Activated gamma-delta T cell treated with anti-CD3 and anti-CD28 coated beads, Interleukin-2, amount 50 U/mL, for 16 hours (primary cell): ENCODE measurements around the gene RAD9B.
"Not testable (repeated sequence)": the region's sequence is repeated elsewhere in the genome, so short reads cannot be mapped to it uniquely, and the experiment has no call there.

Source experiments
- DNase-seq: peaks from one replicate; pipeline ENCODE4 v3.0.0-alpha.2; 2020; ENCODE audit warnings: low read depth

RAD9B gene

DNA sequence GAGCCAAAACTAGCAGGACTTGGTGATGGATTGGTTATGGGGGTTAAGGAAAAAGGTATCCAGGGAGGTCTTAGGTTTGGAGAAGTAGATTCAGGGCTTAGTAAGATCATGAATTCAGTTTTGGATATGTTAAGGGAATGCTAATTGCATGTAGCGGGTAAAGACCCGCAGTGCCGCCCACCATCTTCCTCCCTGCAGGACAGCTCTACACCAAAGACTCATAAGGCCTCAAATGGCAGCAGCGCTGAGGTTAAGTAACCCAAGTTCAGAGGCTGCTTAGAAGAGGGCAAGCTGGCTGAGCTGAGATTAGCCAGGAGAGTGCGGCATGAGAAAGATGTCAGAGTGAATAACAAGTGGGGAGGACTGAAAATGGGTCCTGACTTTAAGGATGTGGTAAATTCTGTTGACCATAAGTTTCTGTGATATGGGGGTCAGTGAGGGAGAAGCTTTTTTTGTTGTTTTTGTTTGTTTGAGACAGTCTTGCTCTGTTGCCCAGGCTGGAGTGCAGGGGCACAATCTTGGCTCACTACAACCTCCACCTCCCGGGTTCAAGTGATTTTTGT, 26.2 kb downstream of the RAD9B start:
- no peak for DNase-seq

DNA sequence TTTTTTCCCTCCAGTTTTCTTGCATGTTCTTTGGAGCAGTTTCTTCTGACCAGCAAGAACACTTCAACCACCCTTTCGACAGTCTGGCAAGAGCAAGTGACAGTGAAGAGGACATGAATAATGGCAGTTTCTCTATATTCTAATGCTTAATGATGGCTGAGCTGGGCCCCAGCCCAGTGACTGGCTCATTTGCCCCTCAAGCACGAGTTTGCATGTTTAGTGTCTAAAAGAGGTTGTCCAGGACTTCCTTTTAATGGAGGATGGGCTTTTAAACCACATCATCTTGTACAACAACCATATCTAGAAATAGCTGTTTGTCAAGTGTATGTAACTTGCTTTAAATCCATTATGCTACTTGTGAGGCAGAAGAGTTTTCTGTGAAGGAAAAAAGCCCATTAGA, 28.4 kb downstream of the RAD9B start:
- DNase-seq = no peak

DNA sequence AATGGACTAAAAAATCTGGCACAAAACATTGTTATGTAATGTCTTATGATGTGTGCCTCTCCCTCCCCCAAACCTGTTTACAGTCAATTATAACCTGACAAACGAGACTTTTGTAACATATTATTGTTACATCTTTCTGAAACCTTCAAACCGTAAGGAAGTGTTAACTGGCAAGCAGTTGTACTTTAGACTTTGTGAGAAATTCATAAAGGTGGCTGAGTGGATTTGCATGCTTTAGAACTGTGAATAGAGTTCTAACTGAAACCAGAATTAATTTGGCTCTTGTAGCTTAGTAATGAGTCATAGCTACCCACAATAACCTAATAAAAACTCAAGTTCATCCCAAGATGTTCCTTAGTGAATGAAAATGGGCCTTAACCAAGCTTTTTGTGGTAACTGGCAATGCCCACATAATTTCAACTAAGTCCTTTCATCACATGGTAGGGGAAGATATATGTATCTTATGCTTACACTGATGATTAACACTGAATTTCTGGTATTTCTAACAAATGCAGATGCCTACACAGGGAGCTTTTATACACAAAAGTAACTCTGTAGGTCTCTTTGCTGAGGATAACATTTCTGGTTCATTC, 29.7 kb downstream of the RAD9B start:
- no peak for DNase-seq

DNA sequence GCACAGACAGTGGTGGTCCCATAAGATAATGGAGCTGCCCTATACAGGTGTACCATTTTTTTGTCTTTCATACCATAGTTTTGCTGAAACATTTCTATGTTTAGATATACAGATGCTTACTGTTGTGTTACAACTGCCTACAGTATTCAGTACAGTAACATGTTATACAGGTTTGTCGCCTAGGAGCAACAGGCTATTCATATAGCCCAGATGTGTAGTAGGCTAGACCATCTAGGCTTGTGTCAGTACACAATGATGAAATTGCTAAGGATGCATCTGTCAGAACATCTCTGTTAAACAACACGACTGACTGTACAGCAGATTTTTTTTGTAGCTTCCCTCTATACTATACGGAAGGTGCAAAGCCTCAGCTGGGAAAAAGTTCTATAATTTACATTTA, 30.5 kb downstream of the RAD9B start:
- no peak for DNase-seq

DNA sequence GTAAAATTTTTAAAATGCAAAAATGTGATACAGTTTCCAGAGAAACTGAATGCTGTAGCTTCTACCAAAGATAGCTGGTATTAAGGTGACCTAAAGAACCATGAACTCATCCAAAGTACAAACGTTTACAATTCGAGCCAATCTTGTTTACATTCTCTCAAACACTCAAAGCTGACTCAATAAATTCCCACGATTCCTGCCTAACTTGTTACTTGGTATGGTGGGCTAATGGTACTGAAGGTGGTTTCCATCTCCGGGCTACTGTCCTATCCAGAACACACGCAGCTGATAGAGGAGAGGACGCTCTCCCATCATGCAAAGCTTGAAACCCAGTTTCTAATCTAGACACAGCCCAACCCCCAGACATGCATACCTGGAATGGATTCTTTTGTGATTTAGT, 31.5 kb downstream of the RAD9B start:
- no peak for DNase-seq

DNA sequence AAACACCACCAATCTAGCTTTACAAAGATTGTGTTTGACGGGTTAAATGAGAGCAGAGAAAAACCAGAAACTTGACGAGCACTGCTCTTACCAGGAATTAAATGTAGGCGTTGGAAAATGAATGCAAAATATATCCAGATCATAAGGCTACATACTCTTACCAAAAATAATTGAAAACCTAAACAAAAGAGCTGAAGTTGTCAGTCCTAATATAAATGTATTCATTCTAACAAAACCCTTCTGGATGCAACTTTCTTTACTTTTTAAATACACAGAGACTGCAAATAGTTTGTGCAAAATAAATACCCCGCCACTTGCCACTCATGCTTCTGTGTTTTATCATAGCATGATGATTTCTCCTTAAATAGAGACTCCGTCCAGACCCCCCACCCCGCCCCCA, 32.7 kb downstream of the RAD9B start:
- DNase-seq = no peak

DNA sequence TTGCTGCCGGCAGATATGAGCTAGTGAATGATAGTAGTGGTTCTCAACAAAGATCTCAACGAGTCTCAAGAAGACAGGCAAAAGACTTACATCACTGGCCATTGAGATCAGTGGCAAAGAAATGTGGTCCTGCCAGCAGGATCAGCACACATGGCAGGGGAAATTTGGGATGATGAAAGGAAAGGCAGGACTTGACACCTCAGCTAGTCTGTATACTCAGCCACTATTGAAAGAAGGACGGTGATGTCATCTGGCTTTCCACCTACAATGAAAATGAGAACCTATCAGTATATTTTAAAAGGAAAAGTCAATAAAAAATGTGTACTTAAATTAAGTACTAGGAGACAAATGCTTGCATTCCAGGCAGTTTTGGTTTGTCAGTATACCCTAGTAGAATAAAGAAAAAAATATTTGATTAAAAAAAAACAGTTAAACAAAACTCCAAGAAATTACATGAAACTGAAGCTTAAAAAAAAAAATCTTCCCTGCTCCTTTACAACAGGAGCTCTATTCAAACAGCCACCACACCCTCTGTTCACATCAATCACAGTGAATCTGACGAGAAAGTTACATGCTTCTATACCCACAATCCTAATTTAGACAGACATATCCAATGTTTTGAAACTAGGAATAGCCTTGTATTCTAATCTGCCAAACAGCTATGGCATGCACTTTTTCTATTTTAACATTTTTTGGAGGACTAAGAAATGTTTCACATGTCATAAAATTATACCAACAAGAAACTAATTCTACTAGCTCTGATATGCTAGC, 34.9 kb downstream of the RAD9B start:
- no peak for DNase-seq

DNA sequence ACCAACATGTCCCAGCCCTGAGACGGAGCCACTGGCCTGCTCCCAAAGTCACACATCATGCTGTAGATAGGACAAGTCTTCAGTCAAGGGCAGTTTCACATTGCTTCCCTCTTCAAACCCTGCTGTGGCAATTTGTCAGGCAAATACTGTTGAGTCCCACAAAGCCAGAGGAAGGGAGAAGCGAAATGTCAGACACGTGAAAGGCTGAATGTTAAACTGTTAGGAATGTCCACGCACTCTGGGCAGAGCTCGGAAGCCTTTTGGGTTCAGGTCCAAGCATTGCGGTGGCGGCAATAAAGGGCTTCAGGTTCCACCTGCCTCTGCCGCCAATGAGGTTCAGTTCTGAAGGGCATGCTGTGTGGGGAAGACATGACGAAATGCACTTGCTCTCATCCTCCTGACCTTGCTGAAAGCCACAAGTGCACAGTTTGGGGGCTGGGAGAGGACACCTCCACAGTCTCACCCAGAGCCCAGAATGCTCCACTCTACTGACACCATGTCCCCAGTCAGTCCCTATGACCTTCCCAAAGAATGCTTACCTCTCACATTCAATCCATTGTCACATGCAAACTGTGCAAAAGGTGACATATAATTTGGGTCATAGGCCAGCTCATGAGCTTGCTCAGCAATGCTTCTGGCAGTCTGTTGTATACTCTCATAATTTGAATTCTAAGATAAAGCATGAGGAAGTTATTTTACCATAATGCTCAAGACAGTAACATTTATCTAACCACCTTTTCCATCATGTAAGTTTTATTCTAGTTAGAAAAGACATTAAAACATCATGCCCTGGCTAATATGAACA, 35.7 kb downstream of the RAD9B start:
- DNase-seq = no peak

DNA sequence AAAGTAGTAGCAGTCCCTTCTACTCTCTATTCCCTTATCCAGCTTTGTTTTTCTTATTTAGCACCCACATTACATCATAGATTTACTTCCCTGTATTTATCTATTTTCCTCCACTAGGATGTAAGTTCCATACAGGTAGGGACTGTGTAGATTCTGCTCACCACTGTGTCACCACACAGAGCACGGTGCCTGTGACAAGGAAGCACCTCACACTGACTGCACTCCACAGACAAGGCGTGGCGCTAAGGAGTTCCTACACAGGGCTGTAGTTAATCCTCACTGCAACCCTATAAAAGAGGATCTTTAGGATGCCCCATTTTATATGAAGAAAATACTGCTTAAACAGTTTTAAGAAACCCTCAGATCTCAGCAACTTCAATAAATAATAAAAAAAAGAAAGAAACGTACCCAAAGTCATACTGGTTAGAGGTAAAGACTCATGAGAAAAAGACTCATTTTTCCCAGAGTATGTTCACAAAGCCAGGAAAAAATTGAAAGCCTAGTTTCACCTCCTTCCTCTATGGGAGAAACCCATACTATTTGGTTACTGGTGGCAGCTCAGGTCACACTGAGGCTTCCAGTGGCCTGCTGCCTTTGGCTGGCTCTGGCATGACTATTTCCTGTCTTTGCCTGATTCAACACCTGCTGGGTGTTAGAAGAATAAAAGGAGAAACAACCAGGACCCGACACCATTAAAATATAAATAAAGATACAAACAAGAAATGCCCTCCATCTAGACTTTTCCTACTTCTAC, 36.9 kb downstream of the RAD9B start:
- no peak for DNase-seq

DNA sequence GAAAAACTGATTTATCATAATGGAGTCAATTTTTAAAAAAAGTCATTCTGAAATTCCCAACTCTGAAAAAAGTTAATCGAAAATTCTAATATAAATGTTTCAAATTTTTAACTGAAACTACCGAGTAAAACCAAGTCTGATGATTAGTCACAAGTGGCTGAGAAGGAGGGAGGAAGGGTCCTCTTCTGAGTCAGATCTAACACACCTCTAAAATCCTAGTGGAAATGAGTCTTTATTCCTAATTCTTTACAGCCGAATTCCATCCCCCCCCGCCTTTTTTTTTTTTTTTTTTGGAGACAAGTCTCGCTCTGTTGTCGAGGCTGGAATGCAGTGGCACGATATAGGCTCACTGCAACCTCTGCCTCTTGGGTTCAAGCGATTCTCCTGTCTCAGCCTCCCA, 37.9 kb downstream of the RAD9B start:
- DNase-seq = no peak

DNA sequence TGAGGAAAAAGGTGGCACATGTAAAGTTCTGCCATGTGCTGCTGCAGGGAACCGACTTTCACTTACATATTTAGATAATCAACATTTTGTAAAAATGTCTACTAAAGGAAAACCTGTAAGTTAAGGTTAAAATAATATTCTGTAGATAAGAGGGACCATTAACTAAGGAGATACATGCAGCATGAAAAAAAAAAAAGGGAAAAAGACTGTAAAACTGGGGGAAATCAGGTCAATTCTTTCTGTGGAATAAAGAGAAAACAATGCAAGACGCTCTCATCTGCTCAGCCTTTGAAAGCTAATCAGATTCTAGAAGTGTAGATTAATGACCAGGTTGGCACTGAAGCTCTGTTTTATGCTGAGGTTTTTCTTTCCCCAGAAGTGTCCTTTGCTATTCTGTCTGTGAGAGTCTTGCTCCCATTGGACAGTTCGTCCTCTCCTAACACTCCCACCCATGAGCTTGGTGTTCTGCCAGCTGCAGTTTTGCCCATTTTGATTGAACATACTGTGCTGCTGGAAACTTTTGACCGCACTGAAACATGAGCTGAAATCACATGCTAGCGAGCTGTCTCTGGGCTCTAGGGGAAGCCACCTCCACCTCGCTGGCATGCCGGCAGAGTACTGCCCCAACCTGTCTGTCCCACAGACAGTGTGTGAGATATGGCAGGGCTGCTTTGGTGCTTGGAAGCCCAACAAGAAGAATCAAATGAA, 41.3 kb downstream of the RAD9B start:
- DNase-seq = no peak

DNA sequence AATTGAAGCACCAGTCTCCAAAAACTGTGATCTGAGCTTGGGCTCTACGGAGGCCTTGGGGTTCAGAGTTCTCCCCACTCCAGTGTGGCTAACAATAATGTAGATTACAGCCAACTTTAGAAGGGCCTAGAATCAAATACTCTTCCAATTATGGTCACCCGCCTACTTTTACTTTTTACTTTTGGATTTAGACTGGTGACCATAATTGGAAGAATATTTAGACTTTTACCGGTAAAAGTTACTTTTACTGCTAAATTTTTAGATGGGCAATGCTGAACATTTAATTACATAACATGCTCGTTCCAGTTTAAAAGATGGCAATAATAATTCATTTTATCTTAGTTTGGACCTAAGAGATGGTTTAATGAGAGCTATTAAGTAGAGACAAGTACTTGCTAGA, 41.8 kb downstream of the RAD9B start:
- DNase-seq = no peak

DNA sequence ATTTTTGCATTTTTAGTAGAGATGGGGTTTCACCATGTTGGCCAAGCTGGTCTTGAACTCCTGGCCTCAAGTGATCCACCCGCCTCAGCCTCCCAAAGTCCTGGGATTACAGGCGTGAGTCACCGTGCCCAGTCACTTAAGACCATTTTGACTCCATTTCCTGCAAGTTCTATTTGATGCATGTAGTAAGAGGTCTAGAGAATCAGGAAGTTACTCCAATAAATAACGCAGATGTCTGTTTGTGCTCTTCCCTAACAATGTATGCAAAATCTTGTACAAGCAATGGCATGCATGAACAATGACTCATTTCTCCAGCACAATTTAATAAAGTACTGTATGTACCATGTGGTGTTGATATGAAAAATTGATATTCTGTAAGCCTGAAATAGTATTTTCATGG, 43.1 kb downstream of the RAD9B start:
- not testable (repeated sequence) for DNase-seq

DNA sequence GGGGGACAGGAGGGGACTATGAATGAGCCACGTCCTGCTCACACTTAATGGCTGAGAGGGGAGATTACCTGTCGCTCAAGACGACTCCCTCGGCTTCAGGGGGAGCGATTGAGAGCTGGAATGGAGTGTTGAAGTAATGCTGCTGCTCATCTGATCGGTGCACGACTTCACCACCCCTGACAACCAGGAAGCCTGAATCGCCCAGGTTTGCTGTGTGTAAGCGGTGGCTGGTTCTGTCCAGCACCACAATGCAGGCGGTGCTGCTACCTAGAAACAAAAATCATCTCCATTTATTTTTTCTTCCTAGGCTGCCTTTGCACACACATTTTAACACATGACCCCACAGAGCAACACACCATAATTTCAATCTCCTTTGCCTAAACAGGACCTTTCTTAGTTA, 43.7 kb downstream of the RAD9B start:
- no peak for DNase-seq

DNA sequence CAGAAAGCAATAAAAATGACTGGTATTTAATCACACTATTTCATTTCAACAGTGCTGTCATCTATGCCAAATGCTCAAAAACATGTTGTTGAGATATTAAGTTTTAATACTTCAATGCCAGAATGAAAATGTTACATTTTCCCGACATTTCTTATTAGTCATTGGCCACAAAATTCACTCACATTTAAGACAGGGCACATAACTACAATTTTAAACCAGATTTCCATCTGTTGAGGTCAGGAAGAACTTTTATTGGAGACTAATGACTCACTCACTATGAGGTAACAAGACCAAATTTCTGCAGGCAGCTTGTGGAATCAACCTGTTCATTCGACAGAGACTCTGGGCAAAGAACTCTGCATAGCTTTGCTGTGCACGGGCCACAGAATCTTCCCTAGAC, 44.2 kb downstream of the RAD9B start:
- DNase-seq = no peak

DNA sequence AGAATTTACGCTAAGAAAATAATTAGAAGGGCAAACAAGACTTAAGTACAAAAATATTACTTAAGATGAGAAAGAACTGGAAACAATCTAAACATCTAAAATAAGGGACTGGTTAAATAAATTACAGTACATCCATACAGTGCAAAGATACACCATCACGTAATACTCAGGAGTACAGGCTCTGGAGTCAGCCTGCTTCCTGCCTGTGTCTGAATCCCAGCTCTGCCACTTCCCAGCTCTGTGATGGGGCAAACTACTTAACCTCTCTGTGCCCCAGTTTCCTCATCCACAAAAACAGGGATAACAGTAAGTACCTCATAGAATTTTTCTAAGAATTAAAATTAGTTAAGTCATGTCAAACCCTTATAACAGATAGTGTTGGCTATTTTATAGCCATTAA, 45.0 kb downstream of the RAD9B start:
- DNase-seq = no peak

DNA sequence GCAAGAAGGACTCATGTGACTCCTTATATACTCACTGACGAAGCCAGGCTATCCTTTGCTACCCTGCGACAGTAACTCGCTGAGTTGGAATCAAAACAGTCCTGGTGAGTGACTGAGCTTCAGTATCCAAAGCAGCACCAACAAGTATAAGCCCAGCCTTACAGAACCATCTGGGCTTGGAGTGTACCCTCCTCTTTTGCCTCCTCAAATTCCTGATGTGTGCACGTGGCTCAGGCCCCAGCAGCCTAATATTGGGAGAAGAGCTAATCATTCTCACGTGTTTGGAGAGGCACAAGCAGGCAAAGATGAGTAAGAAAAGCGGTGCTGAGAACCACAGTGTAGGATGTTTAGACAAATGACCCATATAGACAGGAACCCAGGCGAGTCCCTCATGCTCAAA, 46.5 kb downstream of the RAD9B start:
- DNase-seq = no peak

DNA sequence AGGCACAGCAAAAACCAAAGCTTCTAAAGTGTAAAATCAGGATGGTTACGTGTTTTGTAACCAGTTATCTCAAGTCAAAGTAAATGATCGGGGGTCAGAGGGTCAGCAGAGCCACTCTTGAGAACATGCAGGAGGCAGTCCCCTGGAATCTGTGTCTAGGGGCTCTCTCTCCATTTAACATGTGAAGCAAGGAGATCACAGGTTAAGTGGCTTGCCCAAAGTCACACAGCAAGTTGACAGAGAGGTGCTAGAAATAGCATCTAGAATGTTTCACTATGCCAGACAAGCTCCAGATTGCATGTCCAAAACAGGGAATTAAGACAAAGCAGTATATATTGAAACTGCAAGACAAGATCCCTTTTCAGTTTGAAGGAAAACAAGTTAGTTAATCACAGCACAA, 47.6 kb downstream of the RAD9B start:
- no peak for DNase-seq

DNA sequence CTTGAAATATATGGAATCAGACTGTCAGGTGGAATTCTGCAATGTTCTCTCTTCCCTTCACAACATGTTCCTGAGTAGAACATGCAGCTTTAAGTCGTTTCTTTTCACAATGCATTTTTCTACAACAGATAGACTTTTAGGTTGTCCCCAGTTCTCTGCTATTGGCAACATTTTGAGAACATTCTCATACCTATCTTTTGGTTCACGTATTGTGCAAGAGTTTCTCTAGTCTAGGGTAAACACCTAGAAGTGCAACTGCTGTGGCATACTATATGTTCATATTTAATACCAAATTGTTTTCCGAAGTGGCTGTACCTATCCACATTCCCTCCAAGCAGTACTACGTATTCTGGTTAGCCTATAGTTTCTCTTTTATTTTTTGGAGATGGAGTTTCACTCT, 48.9 kb downstream of the RAD9B start:
- no peak for DNase-seq
